NCI-H1105 (cell line): ENCODE measurements around the gene ATAD3B.
"Not testable (repeated sequence)": the region's sequence is repeated elsewhere in the genome, so short reads cannot be mapped to it uniquely, and the experiment has no call there.

Experiments used
- DNase-seq: peaks from one replicate; lab custom pipeline; 2025; lab: John Stamatoyannopoulos, UW

Gene ATAD3B

GRCh38 chr1:1511533-1512285, 40.1 kb downstream of the ATAD3B start, which contains the start of gene ATAD3A:
Gene ATAD3A, plus strand, starts transcription at chr1:1512162. Its CDS starts 107 bp downstream, at chr1:1512269.
- DNase-seq, result peak; percentile 96

GRCh38 chr1:1512425-1512824, 40.9 kb downstream of the ATAD3B start:
- DNase-seq, result not testable (repeated sequence)

- not testable (repeated sequence) for DNase-seq
Measured at GRCh38 chr1:1513675-1514074, 42.1 kb downstream of the ATAD3B start.

GRCh38 chr1:1514376-1514775, 42.8 kb downstream of the ATAD3B start:
- not testable (repeated sequence) for DNase-seq

GRCh38 chr1:1516923-1517322, 45.4 kb downstream of the ATAD3B start:
- not testable (repeated sequence) for DNase-seq

- DNase-seq, result no peak
Measured at GRCh38 chr1:1517973-1518620, 46.5 kb downstream of the ATAD3B start.

- DNase-seq, result not testable (repeated sequence)
Measured at GRCh38 chr1:1518621-1519007, 47.0 kb downstream of the ATAD3B start.

- DNase-seq, result not testable (repeated sequence)
Measured at GRCh38 chr1:1519805-1520505, 48.4 kb downstream of the ATAD3B start.

GRCh38 chr1:1521331-1521730, 49.8 kb downstream of the ATAD3B start:
- DNase-seq, result no peak

GRCh38 chr1:1522536-1522935, 51.0 kb downstream of the ATAD3B start:
- not testable (repeated sequence) for DNase-seq

- DNase-seq, result not testable (repeated sequence)
Measured at GRCh38 chr1:1523226-1523625, 51.7 kb downstream of the ATAD3B start.

- not testable (repeated sequence) for DNase-seq
Measured at GRCh38 chr1:1523651-1524050, 52.1 kb downstream of the ATAD3B start.

GRCh38 chr1:1524750-1525383, 53.3 kb downstream of the ATAD3B start:
- not testable (repeated sequence) for DNase-seq

GRCh38 chr1:1526476-1526875, 54.9 kb downstream of the ATAD3B start:
- not testable (repeated sequence) for DNase-seq

GRCh38 chr1:1527092-1527816, 55.7 kb downstream of the ATAD3B start:
- DNase-seq, result no peak

- DNase-seq, result no peak
Measured at GRCh38 chr1:1528301-1529267, 57.0 kb downstream of the ATAD3B start.

GRCh38 chr1:1529321-1529720, 57.8 kb downstream of the ATAD3B start:
- no peak for DNase-seq

GRCh38 chr1:1529936-1530335, 58.4 kb downstream of the ATAD3B start:
- no peak for DNase-seq

GRCh38 chr1:1531947-1532346, 60.4 kb downstream of the ATAD3B start:
- DNase-seq, result no peak

- not testable (repeated sequence) for DNase-seq
Measured at GRCh38 chr1:1533176-1533893, 61.8 kb downstream of the ATAD3B start.
